Measurements from ENCODE around the gene KIF13A.

The KIF13A gene

DNA sequence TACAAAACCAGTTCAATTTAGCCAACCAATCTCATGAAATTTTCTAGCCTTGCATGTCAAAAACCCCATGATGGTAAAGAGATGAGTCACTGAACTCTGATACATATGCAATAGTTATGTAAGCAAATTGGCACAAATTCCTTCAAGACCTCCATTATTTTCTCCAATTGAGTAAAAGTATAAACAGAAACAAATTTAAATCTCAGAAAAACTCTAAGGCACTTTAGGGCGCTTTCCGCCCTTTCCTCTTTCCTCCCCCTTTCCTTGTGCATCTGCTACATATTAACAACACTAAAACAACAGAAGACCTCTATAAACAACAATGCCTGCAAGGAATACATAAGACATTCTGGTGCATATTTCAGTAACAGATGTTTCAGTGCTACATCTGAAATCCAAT, 48.5 kb downstream of the KIF13A start:
- H3K4me3 ChIP-seq (ENCODE audit: low read depth, low read length): no peak overlapping the region

DNA sequence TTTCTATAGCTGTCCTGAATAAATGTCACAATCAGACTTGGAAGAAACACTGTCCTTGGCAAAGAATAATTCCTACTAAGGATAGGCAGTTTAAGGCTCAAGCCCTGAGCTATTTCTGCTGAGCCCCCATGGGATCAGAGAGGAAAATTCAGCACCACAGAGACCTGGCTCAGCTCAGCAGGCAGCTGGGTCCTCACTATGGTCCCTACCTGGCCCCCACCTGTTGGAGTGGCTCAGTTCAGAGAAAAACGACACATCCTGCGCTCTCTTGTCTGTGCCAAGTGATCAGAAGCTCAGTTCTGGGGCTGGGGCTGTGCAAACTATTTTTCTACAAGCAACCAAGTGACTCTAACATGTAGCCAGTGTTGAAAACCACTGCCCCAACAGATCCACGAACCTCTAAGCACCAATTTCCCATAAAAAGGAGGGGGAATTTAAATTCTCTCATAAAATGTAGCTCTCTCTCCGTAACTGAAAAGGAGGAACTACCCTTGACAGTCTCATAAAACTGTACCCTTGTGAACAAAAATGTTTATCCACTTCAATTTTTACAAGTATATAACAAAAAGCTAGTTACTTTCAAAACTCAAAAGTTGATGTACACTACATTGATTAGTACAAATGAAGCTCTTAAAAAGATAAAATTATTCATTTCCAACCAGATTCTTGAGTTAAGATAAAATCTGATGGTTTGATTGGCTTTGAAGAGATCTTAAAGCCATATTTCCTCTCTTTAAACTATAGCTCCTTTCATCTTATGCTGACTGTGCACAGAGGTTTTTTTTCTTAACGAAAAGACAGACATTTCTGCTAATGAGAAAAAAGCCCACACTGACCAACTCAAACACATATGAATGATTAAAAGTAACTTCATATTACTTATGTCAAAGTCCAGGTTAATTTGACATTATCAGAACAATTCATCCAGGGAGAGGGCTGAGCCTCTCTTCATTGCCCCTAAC, 52.0 kb downstream of the KIF13A start:
- TF ChIP-seq, protein P1, sequence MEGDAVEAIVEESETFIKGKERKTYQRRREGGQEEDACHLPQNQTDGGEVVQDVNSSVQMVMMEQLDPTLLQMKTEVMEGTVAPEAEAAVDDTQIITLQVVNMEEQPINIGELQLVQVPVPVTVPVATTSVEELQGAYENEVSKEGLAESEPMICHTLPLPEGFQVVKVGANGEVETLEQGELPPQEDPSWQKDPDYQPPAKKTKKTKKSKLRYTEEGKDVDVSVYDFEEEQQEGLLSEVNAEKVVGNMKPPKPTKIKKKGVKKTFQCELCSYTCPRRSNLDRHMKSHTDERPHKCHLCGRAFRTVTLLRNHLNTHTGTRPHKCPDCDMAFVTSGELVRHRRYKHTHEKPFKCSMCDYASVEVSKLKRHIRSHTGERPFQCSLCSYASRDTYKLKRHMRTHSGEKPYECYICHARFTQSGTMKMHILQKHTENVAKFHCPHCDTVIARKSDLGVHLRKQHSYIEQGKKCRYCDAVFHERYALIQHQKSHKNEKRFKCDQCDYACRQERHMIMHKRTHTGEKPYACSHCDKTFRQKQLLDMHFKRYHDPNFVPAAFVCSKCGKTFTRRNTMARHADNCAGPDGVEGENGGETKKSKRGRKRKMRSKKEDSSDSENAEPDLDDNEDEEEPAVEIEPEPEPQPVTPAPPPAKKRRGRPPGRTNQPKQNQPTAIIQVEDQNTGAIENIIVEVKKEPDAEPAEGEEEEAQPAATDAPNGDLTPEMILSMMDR (IDR thresholded peaks at IDR 0.05; ENCODE audit: low read depth, low read length): no peak
- H3K4me3 ChIP-seq (ENCODE audit: low read depth, low read length): no peak overlapping the region

More for the DNA sequence above, 48.5 kb downstream of the KIF13A start:
- TF ChIP-seq, protein P1 (IDR thresholded peaks at IDR 0.05; ENCODE audit: low read depth, low read length): no peak

DNA sequence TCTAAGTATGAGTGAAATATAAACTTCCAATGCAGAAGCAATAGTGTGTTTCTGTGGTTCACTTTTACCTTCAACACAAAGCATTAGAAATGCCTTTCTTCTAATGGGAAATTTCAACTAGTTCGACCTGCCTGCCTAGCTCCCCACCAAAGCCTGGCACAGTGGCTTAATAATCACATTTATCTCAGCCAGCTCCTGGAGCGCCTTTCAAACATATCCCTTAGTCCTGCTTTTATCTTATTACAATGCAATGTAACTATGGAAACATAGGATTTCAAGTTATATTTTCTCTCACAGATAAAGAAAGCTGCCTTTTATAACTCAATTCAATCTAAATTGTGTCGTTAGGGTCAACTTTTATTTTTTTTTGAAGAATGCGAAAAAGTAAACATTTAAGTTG, 53.7 kb downstream of the KIF13A start:
- TF ChIP-seq, protein P1 (IDR thresholded peaks at IDR 0.05; ENCODE audit: low read depth, low read length): no peak

DNA sequence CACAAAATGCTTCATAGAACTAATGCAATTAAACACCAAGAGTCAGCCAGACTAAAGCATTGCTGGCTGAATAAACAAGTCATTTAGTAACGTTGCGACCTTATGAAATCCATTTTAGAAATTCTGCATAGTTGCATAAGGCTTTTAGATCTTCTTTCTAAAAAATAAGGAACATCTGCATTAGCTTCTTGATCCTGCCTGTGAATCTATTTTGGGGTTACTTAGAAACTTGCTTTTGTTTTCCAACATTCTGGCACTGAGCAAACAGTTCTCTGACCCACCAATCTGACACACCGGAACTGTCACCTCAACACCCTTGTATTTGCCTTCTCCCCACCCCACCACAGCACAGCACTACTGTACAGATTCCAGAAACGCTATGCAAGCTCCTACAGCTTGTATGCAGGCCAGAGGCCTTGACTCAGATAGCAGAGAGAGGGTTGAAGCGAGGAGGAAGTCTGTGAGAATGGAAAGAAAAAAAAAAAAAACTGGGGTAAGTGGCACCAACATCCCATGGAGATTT, 55.0 kb downstream of the KIF13A start:
- TF ChIP-seq, protein P1 (IDR thresholded peaks at IDR 0.05; ENCODE audit: low read depth, low read length): no peak
- no peak overlapping the region for H3K4me3 ChIP-seq (ENCODE audit: low read depth, low read length)

More for the DNA sequence above, 53.7 kb downstream of the KIF13A start:
- H3K4me3 ChIP-seq (ENCODE audit: low read depth, low read length): no peak overlapping the region

DNA sequence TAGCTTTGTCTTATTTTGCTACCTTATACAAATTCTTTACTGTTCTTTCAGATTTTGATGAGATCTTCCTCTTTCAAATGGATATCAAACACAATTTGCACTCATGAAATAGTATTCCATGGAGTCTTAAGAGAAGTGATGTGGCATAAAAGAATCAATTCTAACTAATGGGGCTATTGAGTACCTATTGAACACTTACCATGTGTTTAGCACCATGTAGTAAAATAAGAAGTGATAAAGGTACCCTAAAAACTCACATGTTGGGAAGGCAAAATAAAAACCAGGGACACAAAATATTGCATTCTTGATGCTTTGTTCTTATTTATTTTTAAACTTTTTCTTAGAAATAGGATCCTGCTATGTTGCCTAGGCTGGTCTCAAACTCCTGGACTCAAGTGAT, 56.2 kb downstream of the KIF13A start:
- TF ChIP-seq, protein P1 (IDR thresholded peaks at IDR 0.05; ENCODE audit: low read depth, low read length): no peak
- H3K4me3 ChIP-seq (ENCODE audit: low read depth, low read length): no peak overlapping the region

GRCh38 chr6:17930321-17930993, 57.0 kb downstream of the KIF13A start:
- TF ChIP-seq, protein P1 (IDR thresholded peaks at IDR 0.05; ENCODE audit: low read depth, low read length): no peak
- H3K4me3 ChIP-seq (ENCODE audit: low read depth, low read length): no peak overlapping the region

All from WI38 (cell line).